Measurements from ENCODE around the gene HHEX.
"Not testable (repeated sequence)": the region's sequence is repeated elsewhere in the genome, so short reads cannot be mapped to it uniquely, and the experiment has no call there.

Gene HHEX

GRCh38 chr10:92741741-92742140, 52.0 kb downstream of the HHEX start:
- H3K4me1 ChIP-seq (ENCODE audit: insufficient read depth, low read length); H3K27me3 ChIP-seq (ENCODE audit: insufficient read depth, low read length); H3K27ac ChIP-seq (ENCODE audit: low read depth, low read length); H3K9me3 ChIP-seq (ENCODE audit: insufficient read depth, low read depth, low read length); H3K36me3 ChIP-seq (ENCODE audit: insufficient read depth, low read length); H3K9ac ChIP-seq (ENCODE audit: low read depth, low read length); H3K4me3 ChIP-seq (ENCODE audit: low read length): not testable (repeated sequence)
- 88% methylated on average over 3 of the region's 4 CpGs for WGBS

- H3K9me3 ChIP-seq (ENCODE audit: insufficient read depth, low read depth, low read length), result no peaks in the 10 kb centered on the region
- WGBS, result 91% methylated on average over 9 of the region's 9 CpGs
- H3K4me3 ChIP-seq (ENCODE audit: low read length), result no peak overlapping the region
- no peak overlapping the region for H3K9ac ChIP-seq (ENCODE audit: low read depth, low read length)
- H3K27ac ChIP-seq (ENCODE audit: low read depth, low read length), result no peak overlapping the region
- no peaks in the 10 kb centered on the region for H3K4me1 ChIP-seq (ENCODE audit: insufficient read depth, low read length)
- no peaks in the 10 kb centered on the region for H3K27me3 ChIP-seq (ENCODE audit: insufficient read depth, low read length)
- no peaks in the 10 kb centered on the region for H3K36me3 ChIP-seq (ENCODE audit: insufficient read depth, low read length)
These were observed 52.8 kb downstream of the HHEX start for GRCh38 chr10:92742331-92743228.

Data from HUES64 (cell line).